ENCODE measurements around the gene SLC7A10. TPM values are rescaled to one million over a fixed set of nuclear protein-coding genes. Genes with fewer than 3 reads are reported as not detected.
A peak's percentile ranks its signal among the peaks of the same experiment; 100 is the strongest.
"Not testable (repeated sequence)": the region's sequence is repeated elsewhere in the genome, so short reads cannot be mapped to it uniquely, and the experiment has no call there.

The SLC7A10 gene
- total RNA-seq, 1 donor from 2014 or later, result not detected

DNA sequence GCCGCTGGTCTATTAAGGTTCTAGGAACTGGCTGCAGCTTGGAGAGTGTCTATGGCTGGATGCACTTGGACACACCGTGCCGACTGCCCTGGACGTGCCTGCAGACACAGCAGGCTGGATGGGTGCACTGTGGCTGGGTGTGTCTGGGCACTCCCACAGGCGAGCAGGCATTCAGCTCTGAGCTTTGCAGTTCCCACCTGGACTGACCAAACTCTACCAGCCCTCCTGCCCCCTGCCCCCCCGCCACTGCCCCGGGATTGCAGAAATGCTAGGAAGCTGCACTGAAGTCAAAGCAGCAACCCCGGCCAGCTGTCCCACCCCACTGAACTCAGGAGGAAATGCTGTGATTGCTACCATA lies 38.5 kb downstream of the SLC7A10 start:
- DNase-seq (ENCODE audit: extremely low read depth, low read depth, low spot score), result no peak

DNA sequence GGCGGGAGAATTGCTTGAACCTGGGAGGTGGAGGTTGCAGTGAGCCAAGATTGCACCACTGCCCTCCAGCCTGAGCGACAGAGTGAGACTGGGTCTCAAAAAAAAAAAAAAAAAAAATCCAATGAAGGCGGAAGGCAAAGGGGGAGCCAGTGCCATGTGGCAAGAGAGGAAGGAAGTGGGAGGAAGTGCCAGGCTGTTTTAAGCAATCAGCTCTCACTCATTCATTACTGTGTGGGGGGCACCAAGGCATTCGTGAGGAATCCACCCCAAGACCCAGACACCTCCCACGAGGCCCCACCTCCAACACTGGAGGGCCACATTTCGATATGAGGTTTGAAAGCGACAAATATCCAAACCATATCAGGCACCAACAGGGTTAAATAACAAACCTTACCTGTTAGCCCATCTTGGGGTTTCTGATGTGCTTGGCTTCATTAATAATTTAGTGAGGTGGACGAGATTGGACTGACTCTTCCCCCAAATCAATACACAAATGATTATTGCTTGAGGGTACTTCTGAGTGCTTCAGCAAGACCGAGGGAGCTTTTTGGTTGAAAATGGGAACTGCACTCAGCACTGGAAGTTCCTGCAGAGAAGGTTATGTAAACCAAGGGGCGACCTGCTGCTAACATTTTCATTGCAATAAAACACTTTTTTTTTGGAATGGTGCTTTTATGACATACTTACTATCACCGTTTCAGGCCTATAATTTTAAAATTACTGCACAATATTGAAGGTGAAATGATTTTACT lies 39.0 kb downstream of the SLC7A10 start:
- no peak for DNase-seq (ENCODE audit: extremely low read depth, low read depth, low spot score)

DNA sequence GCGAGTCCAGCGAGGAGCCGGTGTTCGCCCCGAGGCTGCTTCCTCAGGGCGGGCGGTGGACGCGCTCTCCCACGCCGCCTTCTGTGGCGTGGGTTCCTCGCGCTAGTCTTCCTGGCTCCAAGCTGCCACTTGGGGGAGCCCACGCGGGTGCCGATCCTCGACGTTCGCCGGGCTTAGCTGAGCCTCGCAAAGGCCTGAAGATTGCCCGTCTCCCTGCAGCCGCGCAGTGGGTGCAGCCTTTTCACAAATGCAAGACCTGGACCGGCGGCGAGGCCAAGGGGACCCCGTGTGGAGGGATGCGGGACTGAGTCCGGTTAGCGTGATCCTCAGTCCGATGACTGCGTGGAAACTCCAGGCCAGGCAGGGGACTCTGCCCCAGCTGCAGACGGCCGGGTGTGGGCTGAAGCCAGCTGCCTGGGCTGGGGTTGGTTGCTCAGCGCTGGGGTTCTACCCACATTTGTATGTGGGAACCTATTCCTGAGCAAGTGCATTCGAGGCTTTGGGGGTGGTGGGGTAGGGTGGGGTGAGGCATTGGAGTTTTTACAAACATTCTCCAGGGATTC lies 48.2 kb downstream of the SLC7A10 start:
- DNase-seq (ENCODE audit: extremely low read depth, low read depth, low spot score), result peak; percentile 3

DNA sequence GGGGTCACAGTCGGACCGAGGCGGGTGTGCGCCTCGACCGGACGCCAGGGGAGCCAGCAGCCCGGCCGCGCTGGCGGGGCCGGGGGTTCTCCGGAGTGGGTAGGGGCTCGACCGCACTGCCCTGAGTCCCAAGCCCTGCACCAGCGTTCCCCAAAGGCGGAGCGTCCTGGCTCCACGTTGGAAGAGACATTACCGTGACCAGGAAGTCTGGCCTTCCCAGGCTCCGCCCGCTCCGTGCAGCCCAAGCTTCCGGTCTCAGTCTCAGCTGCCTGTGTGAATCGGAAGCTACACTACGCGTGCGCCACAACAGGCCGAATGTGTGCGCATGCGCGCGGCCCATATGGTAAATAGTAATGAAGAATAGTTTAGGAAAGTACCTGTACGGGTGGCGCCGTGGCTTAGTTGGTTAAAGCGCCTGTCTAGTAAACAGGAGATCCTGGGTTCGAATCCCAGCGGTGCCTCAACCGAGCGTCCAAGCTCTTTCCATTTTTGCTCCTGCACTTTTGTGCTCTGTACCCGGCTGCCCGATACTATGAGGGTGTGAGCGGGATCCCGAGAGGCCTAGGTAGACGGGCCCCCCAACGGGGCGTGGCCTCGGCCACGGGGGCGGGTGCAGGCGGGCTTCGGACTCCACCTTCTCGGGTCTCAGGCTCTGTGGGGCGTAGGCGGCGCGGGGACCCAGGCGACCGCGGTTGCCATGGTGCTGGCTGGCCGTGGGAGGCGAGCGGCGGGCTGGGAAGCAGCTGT lies 48.8 kb downstream of the SLC7A10 start:
- DNase-seq (ENCODE audit: extremely low read depth, low read depth, low spot score), result peak; percentile 93

DNA sequence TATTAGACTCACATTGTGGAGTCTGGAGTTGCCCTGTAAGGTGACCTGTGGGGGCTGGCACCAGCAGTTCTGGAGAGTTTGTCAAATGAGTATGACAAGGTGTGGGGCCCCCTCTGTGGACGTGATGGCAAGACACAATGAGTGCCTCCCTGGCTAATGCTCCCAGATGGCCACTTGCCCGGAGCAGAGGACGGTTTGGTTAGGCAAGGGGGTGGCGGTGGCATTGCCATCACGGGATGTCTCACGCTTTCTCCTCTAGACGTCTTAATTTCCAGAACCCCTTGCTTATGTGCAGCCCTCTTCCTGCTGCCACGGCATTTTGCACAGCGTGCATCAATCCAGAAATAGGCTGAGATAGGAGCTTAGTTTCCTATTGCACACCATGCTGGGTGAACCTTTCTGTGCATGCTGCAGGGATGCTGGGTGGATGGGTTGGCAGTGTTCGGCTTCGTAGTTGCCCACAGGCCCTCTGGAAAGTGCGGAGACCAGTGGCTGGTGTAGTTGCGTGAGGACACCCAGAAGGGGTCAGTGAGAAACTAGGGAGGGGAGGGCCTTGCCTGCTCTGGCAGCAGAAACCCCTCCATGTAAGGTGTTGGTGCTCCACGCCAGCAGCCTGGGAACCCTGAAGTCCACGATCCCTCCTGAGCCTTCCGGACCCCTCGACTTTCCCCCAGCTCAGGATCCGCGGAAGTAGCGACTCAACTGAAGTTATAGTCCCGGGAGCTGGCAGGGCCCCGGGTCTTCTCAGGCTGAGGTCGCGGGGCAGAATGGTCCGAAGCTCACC lies 49.6 kb downstream of the SLC7A10 start:
- DNase-seq (ENCODE audit: extremely low read depth, low read depth, low spot score), result no peak

DNA sequence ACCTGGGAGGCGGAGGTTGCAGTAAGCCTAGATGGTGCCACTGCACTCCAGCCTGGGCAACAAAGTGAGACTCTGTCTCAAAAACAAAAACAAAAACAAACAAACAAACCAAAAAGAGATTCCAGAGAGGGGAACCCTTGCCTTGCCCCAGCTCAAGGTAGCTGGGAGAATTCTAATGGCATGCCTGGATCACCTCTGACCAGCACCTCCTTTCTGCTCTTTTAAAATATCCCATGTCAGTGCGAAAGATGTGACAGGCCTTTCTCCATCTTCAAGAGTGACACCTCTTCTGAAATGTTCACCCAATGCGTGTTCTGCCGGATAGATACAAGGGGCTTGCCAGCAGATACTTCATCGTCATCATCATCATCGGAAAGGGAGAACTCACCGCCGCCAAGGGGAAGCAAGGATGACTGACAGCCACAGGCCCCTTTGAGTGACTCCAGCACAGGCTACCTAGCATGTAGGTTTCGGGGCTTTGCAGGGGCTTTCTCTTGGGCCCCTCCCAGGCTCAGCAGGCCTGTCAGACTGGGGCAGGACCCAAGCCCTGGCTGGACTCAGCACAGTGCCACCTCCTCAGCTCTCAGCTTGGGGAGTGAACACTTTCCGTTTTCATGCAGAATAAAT lies 50.4 kb downstream of the SLC7A10 start:
- no peak for DNase-seq (ENCODE audit: extremely low read depth, low read depth, low spot score)

DNA sequence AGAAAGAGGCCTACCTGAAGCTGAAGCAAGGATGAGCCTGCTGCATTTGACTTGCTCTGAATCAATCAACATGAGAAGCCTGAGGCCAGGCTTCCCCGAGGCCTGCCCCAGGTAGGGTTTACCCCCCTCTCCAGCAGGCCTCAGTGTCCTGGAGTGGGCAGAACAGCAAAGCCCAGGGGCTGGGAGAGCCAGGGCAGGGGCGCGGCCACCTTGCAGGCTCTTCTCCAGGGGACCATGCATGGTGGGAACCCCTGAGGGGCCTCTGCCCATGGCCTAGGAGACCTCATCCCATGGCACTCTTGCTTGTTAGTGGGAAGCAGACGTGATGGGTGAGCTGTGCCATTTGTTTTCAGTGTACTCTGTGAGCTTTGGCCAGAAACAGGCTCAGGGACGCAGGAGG lies 51.5 kb downstream of the SLC7A10 start:
- DNase-seq (ENCODE audit: extremely low read depth, low read depth, low spot score), result no peak

DNA sequence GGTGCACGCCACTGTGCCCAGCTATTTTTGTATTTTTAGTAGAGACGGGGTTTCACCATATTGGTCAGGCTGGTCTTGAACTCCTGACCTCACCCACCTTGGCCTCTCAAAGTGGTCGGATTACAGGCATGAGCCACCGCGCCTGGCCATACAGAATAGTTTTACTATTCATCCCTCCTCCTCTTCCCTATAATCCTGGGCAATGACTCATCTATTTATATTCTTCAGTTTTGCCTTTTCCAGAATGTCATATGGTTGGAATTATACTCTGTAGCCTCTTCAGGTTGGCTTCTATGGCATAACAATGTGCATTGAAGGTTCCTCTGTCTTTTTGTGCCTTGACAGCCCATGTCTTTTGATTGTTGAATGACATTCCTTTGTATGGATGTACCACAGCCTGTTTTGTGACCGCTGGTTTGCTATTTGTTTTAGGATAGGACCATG lies 53.7 kb downstream of the SLC7A10 start:
- no peak for DNase-seq (ENCODE audit: extremely low read depth, low read depth, low spot score)

DNA sequence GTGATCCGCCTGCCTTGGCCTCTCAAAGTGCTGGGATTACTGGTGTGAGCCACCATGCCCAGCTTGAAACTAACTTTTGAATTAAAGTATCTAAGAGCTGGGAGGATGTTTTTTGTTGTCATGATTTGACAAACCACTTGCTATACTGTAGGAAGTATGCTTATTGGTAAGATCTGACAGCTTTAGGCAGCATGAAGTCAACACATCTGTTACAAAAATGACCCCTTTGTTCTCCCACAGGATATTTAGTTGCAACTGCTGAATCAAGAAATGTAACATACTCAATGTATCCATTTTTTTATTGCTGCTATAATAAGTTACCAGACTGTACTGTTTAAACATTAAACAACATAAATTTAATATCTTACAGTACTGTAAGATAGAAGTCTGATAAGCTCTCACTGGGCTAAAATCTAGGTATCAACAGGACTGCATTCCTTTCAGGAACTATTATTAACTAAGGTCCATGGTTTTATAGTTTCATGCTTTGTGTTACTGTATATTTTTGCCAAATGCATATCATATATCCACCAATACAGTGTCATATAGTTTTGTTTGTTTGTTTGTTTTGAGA lies 54.3 kb downstream of the SLC7A10 start:
- DNase-seq (ENCODE audit: extremely low read depth, low read depth, low spot score), result no peak

DNA sequence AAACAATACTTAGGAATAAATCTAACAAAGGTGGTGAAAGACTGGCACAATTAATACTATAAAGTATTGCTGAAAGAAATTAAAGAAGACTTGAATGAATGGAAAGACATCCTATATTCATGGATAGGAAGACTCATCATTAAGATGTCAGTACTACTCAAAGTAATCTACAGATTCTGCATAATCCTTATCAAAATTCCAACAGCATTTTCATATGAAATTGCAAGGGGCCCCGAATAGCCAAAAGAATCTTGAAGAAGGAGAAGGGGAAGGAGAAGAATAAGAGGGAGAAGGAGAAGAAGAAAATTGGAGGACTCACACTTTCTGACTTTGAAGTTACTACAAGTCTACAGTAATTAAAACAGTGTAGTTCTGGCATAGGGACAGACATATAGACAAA lies 57.1 kb downstream of the SLC7A10 start:
- no peak for DNase-seq (ENCODE audit: extremely low read depth, low read depth, low spot score)

DNA sequence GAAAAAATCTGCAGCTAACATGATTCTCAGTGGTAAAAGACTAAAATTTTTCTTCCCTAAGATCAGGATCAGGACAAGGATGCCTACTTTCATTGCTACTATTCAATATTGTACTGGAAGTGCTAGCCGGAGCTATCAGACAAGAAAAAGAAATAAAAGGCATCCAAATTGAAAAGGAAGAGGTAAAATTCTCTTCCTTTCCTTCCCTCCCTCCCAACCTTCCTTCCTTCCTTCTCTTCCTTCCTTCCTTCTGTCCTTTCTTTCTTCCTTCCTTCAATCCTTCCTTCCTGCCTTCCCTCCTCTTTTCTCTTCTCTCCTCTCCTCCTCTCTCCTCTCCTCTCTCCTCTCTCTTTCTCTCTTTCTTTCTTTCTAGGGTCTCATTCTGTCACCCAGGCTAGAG lies 58.2 kb downstream of the SLC7A10 start:
- DNase-seq (ENCODE audit: extremely low read depth, low read depth, low spot score), result no peak

DNA sequence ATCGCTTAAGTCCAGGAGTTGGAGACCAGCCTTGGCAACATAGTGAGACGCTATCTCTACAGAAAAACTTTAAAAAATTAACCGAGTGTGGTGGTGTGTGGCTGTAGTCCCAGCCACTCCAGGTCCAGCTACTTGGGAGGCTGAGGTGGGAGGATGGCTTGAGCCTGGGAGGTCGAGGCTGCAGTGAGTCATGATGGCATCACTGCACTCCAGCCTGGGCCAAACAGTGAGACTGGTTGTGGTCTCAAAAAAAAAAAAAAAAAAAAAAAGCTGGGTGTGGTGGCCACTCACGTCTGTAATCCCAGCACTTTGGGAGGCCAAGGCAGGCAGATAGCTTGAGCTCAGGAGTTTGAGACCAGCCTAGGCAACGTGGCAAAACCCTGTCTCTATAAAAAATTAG lies 59.6 kb downstream of the SLC7A10 start:
- DNase-seq (ENCODE audit: extremely low read depth, low read depth, low spot score), result not testable (repeated sequence)

DNA sequence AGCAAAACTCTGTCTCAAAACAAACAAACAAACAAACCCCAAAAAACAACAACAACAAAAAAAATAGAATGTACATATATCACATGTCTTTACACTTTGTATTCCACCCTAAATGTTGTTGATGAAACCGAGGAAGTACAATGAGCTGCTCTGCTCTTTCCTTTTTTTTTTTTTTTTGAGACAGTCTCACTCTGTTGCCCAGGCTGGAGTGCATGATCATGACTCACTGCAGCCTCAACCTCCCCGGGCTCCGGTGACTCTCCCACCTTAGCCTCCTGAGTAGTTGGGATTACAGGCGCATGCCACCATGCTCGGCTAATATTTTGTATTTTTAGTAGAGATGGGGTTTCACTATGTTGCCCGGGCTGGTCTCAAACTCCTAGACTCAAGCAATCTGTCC lies 62.2 kb downstream of the SLC7A10 start:
- no peak for DNase-seq (ENCODE audit: extremely low read depth, low read depth, low spot score)

DNA sequence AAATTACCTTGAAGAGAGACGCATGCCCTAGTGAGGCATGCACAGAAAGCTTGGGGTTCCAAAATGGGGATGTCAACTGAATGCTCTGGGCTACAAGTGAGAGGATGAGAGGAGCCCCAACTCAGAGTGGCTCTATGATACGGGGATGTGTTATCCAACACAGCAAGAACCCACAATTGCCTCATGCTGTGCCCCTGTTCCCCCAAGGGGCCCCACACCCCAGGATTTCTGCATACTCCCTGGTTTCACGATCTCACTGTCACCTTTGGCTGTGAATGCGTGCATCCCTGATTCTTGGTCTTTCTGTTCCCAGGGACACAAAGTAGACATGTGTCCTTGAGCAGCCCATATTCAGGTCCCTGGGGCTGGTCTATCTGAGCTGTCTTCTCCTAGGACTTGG lies 64.4 kb downstream of the SLC7A10 start:
- no peak for DNase-seq (ENCODE audit: extremely low read depth, low read depth, low spot score)

DNA sequence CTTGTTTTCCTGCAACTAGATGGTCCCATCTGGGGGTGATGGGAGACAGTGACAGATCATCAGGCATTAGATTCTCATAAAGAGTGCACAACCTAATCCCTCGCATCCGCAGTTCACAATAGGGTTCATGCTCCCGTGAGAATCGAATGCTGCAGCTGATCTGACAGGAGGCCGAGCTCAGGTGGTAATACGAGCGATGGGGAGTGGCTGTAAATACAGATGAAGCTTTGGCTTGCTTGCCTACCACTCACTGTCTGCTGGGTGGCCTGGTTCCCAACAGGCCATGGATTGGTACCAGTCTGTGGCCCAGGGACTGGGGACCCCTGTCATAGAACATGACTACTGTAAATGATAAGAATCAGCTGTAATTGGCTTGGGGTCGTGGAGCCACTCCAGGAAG lies 65.8 kb downstream of the SLC7A10 start:
- DNase-seq (ENCODE audit: extremely low read depth, low read depth, low spot score), result no peak

DNA sequence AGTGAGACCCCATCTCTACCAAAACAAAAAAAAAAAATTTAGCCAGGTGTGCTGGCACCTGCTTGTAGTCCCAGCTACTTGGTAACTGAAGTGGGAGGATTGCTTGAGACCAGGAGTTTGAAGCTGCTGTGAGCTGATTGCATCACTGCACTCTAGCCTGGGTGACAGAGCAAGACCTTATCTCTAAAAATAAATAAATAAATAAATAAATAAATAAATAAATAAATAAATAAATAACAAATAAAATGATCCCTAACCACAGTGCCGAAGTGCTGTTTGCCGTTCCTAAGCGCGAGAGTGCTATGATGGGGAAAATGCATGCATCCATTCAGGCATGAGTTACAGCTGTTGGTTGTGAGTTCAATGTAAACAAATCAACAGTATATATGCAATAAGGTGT lies 66.5 kb downstream of the SLC7A10 start:
- DNase-seq (ENCODE audit: extremely low read depth, low read depth, low spot score), result no peak
